Right lobe of liver (tissue), 4 donors: ENCODE data around the gene SH3GL3.

ENCODE experiments used
- POLR2A ChIP-seq: fragments of 450-650 bp; IDR thresholded peaks from one replicate; pipeline ENCODE4 v1.6.1; 2017; ENCODE audit warnings: antibody characterized with exemption, mild to moderate bottlenecking
- TF ChIP-seq, protein P1 (sequence below), 4 donors: fragments of 200-600 bp in 3 of 4; fragments of 450-650 bp in 1 of 4; IDR thresholded peaks; one replicate each; pipeline versions ENCODE4 v1.5.1 to v1.8.0; 2016 to 2022; ENCODE audit warnings: antibody characterized with exemption in 4 of 4, mild to moderate bottlenecking in 2 of 4
- donor health status: DM: no; HTN: no; CAD: no.
- donor health status: DM: no; HTN: no; CAD: no.
- donor health status: DM: no; HTN: yes; CAD: no.

DNA sequence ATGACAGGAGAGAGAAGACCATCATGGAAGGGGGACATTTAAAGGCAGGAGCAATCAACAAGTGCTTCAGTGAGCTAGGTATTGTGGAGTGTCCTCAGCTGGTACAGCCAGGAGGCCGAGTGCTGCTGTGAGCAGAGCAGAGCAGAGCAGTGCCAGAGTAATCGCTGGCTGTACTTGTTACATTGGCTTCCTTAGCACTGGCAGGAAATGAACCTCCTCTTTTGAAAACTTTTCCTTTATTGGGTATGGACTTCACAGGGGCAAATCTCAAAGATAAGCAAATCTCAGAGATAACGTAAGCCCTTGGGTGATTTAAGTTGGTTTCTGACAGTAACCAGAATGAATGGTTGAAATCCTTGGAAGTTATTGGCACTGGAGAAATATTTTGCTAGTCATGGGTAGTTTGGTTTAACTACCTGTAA lies 2.1 kb downstream of the SH3GL3 start:
- TF ChIP-seq, protein P1, sequence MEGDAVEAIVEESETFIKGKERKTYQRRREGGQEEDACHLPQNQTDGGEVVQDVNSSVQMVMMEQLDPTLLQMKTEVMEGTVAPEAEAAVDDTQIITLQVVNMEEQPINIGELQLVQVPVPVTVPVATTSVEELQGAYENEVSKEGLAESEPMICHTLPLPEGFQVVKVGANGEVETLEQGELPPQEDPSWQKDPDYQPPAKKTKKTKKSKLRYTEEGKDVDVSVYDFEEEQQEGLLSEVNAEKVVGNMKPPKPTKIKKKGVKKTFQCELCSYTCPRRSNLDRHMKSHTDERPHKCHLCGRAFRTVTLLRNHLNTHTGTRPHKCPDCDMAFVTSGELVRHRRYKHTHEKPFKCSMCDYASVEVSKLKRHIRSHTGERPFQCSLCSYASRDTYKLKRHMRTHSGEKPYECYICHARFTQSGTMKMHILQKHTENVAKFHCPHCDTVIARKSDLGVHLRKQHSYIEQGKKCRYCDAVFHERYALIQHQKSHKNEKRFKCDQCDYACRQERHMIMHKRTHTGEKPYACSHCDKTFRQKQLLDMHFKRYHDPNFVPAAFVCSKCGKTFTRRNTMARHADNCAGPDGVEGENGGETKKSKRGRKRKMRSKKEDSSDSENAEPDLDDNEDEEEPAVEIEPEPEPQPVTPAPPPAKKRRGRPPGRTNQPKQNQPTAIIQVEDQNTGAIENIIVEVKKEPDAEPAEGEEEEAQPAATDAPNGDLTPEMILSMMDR (IDR thresholded peaks at IDR 0.05): no peak
- no peak for TF ChIP-seq POLR2A
